GM06990 (cell line): Measurements from ENCODE around the gene TRAF3IP1.
"Not testable (repeated sequence)": the region's sequence is repeated elsewhere in the genome, so short reads cannot be mapped to it uniquely, and the experiment has no call there.

Experiments used
- DNase-seq: peaks from one replicate; pipeline ENCODE4 v3.0.0-alpha.2; 2011; ENCODE audit not compliant: insufficient read length; ENCODE audit errors: extremely low read depth
- H3K27me3 ChIP-seq: replicated peaks from 2 replicates; pipeline ENCODE4 v1.6.0; 2011; ENCODE audit warnings: low read length; ENCODE audit not compliant: control insufficient read depth, insufficient read depth
- H3K36me3 ChIP-seq: 2 replicates; pipeline ENCODE4 v1.5.1; 2011; ENCODE audit warnings: low read length; ENCODE audit not compliant: control insufficient read depth, insufficient read depth
- H3K4me3 ChIP-seq: replicated peaks from 2 replicates; pipeline ENCODE4 v1.5.1; 2011; ENCODE audit warnings: low read depth, mild to moderate bottlenecking, control low read depth, low read length
- TF ChIP-seq, protein P1 (sequence below): IDR thresholded peaks from 2 replicates; pipeline ENCODE4 v1.5.1; 2011; ENCODE audit warnings: low read length, control low read depth, mild to moderate bottlenecking, inconsistent platforms; ENCODE audit not compliant: insufficient read depth, poor library complexity, severe bottlenecking

The TRAF3IP1 gene

GRCh38 chr2:238398577-238398976 lies 78.3 kb downstream of the TRAF3IP1 start:
- TF ChIP-seq, protein P1, sequence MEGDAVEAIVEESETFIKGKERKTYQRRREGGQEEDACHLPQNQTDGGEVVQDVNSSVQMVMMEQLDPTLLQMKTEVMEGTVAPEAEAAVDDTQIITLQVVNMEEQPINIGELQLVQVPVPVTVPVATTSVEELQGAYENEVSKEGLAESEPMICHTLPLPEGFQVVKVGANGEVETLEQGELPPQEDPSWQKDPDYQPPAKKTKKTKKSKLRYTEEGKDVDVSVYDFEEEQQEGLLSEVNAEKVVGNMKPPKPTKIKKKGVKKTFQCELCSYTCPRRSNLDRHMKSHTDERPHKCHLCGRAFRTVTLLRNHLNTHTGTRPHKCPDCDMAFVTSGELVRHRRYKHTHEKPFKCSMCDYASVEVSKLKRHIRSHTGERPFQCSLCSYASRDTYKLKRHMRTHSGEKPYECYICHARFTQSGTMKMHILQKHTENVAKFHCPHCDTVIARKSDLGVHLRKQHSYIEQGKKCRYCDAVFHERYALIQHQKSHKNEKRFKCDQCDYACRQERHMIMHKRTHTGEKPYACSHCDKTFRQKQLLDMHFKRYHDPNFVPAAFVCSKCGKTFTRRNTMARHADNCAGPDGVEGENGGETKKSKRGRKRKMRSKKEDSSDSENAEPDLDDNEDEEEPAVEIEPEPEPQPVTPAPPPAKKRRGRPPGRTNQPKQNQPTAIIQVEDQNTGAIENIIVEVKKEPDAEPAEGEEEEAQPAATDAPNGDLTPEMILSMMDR = no peak
- Histone ChIP-seq H3K4me3 (no peak overlapping the region), H3K36me3 (no peaks in the 10 kb centered on the region; the same call in 1 of the 2 replicates), H3K27me3 (no peaks in the 10 kb centered on the region)
- DNase-seq = no peak

DNA sequence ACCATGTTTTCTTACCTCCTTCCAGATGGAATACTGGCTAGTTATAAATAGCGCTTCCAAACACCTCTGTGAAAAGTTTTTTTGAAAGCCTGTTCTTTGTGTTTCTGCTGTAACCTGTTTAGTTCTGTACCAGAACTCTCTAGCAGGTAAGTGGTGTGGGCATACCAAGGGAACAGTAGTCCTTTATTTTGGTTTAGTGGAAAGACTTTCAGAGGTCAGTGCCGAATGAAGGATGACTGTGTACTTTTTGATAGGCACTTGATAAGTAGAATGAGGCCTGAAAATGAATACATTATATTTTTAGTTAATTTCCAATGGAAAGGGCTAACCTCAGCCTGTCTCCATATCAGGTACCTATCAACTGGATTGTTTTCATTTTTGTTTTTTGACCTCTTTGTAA lies 78.8 kb downstream of the TRAF3IP1 start:
- no peak for DNase-seq
- Histone ChIP-seq H3K27me3 (no peaks in the 10 kb centered on the region), H3K4me3 (no peak overlapping the region), H3K36me3 (no peaks in the 10 kb centered on the region; the same call in 1 of the 2 replicates)
- TF ChIP-seq, protein P1 = no peak

GRCh38 chr2:238401551-238401950 lies 81.2 kb downstream of the TRAF3IP1 start:
- Histone ChIP-seq H3K36me3 (no peaks in the 10 kb centered on the region; the same call in 1 of the 2 replicates), H3K4me3 (no peak overlapping the region), H3K27me3 (no peaks in the 10 kb centered on the region)
- TF ChIP-seq, protein P1 = no peak
- no peak for DNase-seq

DNA sequence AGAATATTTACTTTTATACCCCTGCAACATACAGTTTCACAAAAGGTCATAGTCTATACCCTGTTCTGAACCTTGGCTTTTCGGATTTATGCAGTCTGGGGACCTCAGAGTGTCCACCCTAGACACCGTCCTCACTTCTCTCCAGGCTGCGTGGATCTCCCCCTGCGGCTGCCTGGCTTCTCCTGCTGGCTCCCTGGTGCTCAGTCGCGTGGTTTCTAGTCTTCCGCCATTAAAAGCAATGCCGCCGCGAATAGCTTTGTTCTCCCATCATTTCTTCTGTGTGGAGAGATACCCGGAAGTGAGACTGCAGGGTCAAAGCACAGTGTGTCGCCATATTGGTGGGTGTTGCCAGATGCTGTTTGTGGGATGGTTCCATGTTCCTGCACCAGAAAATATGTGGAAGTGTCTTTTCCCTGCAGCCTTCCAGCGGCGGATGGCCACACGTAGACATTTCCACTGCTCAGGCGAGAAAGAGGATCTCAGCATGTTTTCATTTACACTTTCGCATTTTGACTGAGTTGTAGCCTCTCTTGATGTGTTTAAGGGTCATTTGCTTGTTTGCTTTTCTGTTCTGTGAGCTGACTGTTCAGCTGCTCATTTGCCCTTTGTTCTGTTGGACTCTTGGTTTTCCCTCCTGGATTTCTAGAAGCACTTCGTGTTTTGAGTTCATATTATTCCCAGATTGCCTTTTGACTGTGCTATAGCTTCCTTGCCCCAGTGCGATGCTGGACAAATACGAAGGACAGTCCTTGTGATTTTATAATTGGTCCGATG lies 83.5 kb downstream of the TRAF3IP1 start:
- no peak for DNase-seq
- Histone ChIP-seq H3K36me3 (no peaks in the 10 kb centered on the region; the same call in 1 of the 2 replicates), H3K4me3 (no peak overlapping the region), H3K27me3 (no peaks in the 10 kb centered on the region)
- TF ChIP-seq, protein P1 = no peak

DNA sequence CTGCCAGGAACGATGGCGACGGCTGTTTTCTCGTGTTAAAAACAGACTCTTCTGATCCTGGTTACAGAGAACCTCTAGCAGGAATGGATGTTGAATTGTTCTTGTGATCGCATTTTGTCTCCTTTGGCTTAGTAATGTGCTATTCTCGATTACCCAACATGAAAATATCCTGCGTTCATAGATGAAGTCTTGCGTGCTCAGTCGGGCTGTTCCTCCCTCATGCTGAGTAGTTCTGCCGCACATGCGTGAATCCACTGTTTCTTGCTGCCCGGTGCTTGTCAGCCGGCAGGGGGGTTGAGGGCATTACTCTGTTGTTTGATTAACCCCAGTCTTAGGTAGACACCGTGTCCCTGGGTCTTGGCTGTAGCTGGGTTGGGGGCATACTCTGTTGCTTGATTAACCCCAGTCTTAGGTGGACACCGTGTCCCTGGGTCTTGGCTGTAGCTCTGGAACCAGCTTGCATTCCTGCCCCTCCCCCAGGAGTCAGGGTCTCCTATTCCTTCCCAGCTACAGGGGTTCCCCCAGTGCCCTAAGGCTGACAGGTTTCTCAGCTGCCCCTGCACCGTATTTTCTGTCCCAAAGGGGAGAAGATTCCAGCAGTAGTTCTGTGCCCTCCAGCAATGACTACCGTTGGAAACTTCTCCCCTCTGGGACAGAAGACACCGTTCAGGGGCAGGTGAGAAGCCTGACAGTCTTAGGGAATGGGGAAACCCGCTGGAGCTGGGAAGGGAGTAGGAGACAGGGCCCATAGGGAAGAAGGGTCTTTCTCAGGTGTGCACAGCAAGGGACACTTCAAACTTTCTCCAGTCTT lies 84.3 kb downstream of the TRAF3IP1 start:
- TF ChIP-seq, protein P1 = no peak
- no peak for DNase-seq
- H3K36me3 ChIP-seq = no peaks in the 10 kb centered on the region; the same call in 1 of the 2 replicates
- no peak overlapping the region for H3K4me3 ChIP-seq
- no peaks in the 10 kb centered on the region for H3K27me3 ChIP-seq

DNA sequence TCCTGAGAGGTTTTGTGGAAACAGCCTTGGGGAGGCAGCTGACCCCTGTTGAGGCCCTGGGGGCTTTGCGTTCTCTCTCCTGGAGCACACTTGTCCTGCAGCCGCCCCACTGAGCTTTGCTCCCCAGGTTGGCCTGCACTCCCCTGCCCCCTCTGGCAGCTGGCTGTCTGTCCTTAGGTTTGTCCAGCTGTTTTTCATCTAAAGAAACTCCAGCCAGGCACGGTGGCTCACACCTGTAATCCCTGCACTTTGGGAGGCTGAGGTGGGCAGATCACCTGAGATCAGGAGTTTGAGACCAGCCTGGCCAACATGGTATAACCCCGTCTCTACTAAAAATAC lies 84.9 kb downstream of the TRAF3IP1 start:
- DNase-seq, H3K36me3 ChIP-seq, H3K27me3 ChIP-seq, H3K4me3 ChIP-seq: not testable (repeated sequence)
